SK-N-SH (cell line): ENCODE data around the gene CEP112.

Experiments used
- CTCF ChIP-seq: fragments of 200-600 bp; sonication (generic); IDR thresholded peaks from 2 replicates; pipeline ENCODE4 v1.6.1; 2017; ENCODE audit warnings: antibody characterized with exemption, mild to moderate bottlenecking, moderate library complexity
- POLR2AphosphoS5 ChIP-seq: IDR thresholded peaks from 2 replicates; pipeline ENCODE4 v1.6.1; 2012; ENCODE audit warnings: low read depth, low read length

- TF ChIP-seq CTCF (no peak), POLR2AphosphoS5 (no peak)
Measured at GRCh38 chr17:65868881-65869280, 323.1 kb downstream of the CEP112 start.
